CD14-positive monocyte (primary cell): ENCODE results near the gene FBLL1. TPM values are rescaled to one million over a fixed set of nuclear protein-coding genes. Genes with fewer than 3 reads are reported as not detected.

Source experiments
- DNase-seq, 3 donors: peaks; one replicate each; pipeline ENCODE4 v3.0.0-alpha.2; 2011 to 2022
- H2AFZ ChIP-seq: 2 replicates; pipeline ENCODE4 v1.6.0; 2012; ENCODE audit warnings: mild to moderate bottlenecking, low read depth, low read length, inconsistent platforms; ENCODE audit not compliant: insufficient read depth, poor library complexity, severe bottlenecking
- H3K27ac ChIP-seq, 2 donors: 1 replicate in 1 of 2; 2 replicates in 1 of 2; pipeline ENCODE4 v1.5.1; 2012 to 2013; ENCODE audit warnings: low read length in 2 of 2, control low read depth in 1 of 2, inconsistent platforms in 1 of 2, low read depth in 1 of 2, mild to moderate bottlenecking in 1 of 2
- H3K27me3 ChIP-seq, 2 donors: one replicate each; pipeline versions ENCODE4 v1.6.0 to v1.6.1; 2011 to 2013; ENCODE audit warnings: low read length in 2 of 2; ENCODE audit not compliant: control insufficient read depth in 2 of 2, insufficient read depth in 2 of 2
- H3K36me3 ChIP-seq, 2 donors: replicated peaks in 1 of 2; 1 replicate in 1 of 2; 2 replicates in 1 of 2; pipeline versions ENCODE4 v1.5.1 to v1.6.1; 2012 to 2013; ENCODE audit warnings: low read length in 2 of 2, control low read depth in 1 of 2, inconsistent platforms in 1 of 2, mild to moderate bottlenecking in 1 of 2; ENCODE audit not compliant: insufficient read depth in 2 of 2, control insufficient read depth in 1 of 2
- H3K4me1 ChIP-seq, 2 donors: 1 replicate in 1 of 2; 2 replicates in 1 of 2; pipeline versions ENCODE4 v1.5.1 to v1.6.1; 2012 to 2013; ENCODE audit warnings: low read length in 2 of 2, control low read depth in 1 of 2, inconsistent platforms in 1 of 2, mild to moderate bottlenecking in 1 of 2, moderate library complexity in 1 of 2; ENCODE audit not compliant: insufficient read depth in 2 of 2, control insufficient read depth in 1 of 2
- H3K4me2 ChIP-seq: replicated peaks from 2 replicates; pipeline ENCODE3; 2012; ENCODE audit warnings: low read length, moderate library complexity, mild to moderate bottlenecking; ENCODE audit not compliant: poor library complexity, severe bottlenecking; ENCODE audit errors: extremely low read depth
- H3K4me3 ChIP-seq, 3 experiments: fragments of 200-600 bp in 1 of 3; sonication (generic) in 1 of 3; replicated peaks in 1 of 3; 1 replicate in 2 of 3; 2 replicates in 1 of 3; pipeline ENCODE4 v1.5.1; 2011 to 2013; ENCODE audit warnings: low read length in 3 of 3, mild to moderate bottlenecking in 3 of 3, control low read depth in 2 of 3, low read depth in 2 of 3, inconsistent platforms in 1 of 3, moderate library complexity in 1 of 3
- H3K79me2 ChIP-seq: 2 replicates; pipeline ENCODE4 v1.6.0; 2012; ENCODE audit warnings: mild to moderate bottlenecking, control low read depth, inconsistent platforms, low read length, moderate library complexity; ENCODE audit not compliant: insufficient read depth
- H3K9ac ChIP-seq: 2 replicates; pipeline ENCODE4 v1.6.0; 2017; ENCODE audit warnings: low read length, mild to moderate bottlenecking; ENCODE audit not compliant: insufficient read depth, poor library complexity, severe bottlenecking
- H3K9me3 ChIP-seq, 2 donors: replicated peaks in 1 of 2; 1 replicate in 1 of 2; 2 replicates in 1 of 2; pipeline versions ENCODE4 v1.5.1 to v1.6.1; 2012 to 2013; ENCODE audit warnings: low read length in 2 of 2, control low read depth in 1 of 2; ENCODE audit not compliant: control insufficient read depth in 1 of 2, insufficient read depth in 1 of 2
- H4K20me1 ChIP-seq: 2 replicates; pipeline ENCODE4 v1.6.0; 2012; ENCODE audit warnings: mild to moderate bottlenecking, low read length, control low read depth, moderate library complexity; ENCODE audit not compliant: insufficient read depth
- H3K27ac Mint-ChIP-seq, 7 donors: one replicate each; pipeline ENCODE4 v1.8.0; 2020; ENCODE audit warnings: mild to moderate bottlenecking in 7 of 7, mixed read lengths in 7 of 7, moderate library complexity in 6 of 7, inconsistent platforms in 2 of 7
- H3K27me3 Mint-ChIP-seq, 3 donors: one replicate each; pipeline ENCODE4 v1.8.0; 2021 to 2022; ENCODE audit warnings: low read depth in 3 of 3, mild to moderate bottlenecking in 3 of 3, mixed read lengths in 3 of 3, moderate library complexity in 3 of 3, inconsistent platforms in 1 of 3
- H3K36me3 Mint-ChIP-seq, 2 donors: one replicate each; pipeline ENCODE4 v1.8.0; 2020; ENCODE audit warnings: mixed read lengths in 2 of 2, inconsistent platforms in 1 of 2, mild to moderate bottlenecking in 1 of 2
- H3K4me1 Mint-ChIP-seq: one replicate; pipeline ENCODE4 v1.8.0; 2020; ENCODE audit warnings: mild to moderate bottlenecking, mixed read lengths
- H3K4me3 Mint-ChIP-seq, 2 donors: one replicate each; pipeline ENCODE4 v1.8.0; 2020; ENCODE audit warnings: mild to moderate bottlenecking in 2 of 2, mixed read lengths in 2 of 2, moderate library complexity in 1 of 2
- H3K9me3 Mint-ChIP-seq, 7 donors: one replicate each; pipeline ENCODE4 v1.8.0; 2020 to 2022; ENCODE audit warnings: mixed read lengths in 7 of 7, mild to moderate bottlenecking in 6 of 7, moderate library complexity in 6 of 7, inconsistent platforms in 2 of 7
- WGBS: methylation state at CpG from one replicate; pipeline ENCODE4 v1.1.5; 2013; ENCODE audit warnings: missing lambda C conversion rate; ENCODE audit not compliant: insufficient coverage; 5-methylcytosine and 5-hydroxymethylcytosine counted together
- intact Hi-C, 2 donors: fragments of 100-400 bp; cut with micrococcal nuclease; formaldehyde crosslinking; loops; one replicate each; pipeline versions ENCODE4 v1.15.0 to v1.15.1; 2023
- polyA plus RNA-seq, 3 donors: library from polyadenylated mRNA; depleted of rRNA in 1 of 3; unstranded in 2 of 3; stranded (reverse) in 1 of 3; fragments of 300-500 nt in 2 of 3; fragments of >200 nt in 1 of 3; fragmentation: Illumina TruSeq in 2 of 3; gene quantifications; 1 replicate in 2 of 3; 2 replicates in 1 of 3; pipeline ENCODE4 v1.2.3, GENCODE V29; 2012 to 2021
- TF ChIP-seq, protein P1 (sequence below): fragments of 200-600 bp; IDR thresholded peaks from one replicate; pipeline ENCODE4 v1.8.0; 2022; ENCODE audit warnings: antibody characterized with exemption, mild to moderate bottlenecking

FBLL1 gene
- polyA plus RNA-seq, 3 donors, result 0.08 TPM; not detected in 2

DNA sequence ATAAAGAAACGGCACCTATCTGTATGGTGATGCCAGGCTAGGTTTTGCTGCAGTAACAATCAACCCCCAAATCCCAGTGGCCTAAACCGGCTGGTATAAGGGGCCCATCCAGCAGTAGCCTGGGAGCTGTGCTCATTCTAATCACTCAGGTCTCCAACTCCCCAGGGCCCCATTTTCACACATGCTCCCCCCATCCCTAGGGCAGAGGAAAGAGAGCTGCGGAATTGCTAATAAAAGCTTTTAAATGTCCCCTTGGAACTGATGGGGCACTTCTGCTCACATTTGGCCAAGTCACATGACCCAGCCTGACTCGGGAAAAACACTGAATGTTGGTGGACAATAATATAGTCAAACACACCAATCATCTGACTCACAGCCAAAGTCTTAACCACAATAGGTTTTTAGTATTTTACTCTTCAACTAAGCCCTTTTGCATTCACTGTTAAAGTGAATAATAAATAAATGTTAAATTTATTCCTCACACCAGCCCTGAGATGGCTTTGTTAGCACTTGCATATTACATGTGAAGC is 1.6 kb downstream of the FBLL1 start:
- H3K79me2 ChIP-seq, result no peaks in the 10 kb centered on the region
- H2AFZ ChIP-seq, result no peak overlapping the region
- intact Hi-C loops, result no loop called here
- no peak overlapping the region for H3K4me2 ChIP-seq
- H3K9me3 Mint-ChIP-seq, result peaks cover 7 to 20% (median 16%) of the 10 kb centered on the region in 7 donors
- DNase-seq, result no peak
- H3K9ac ChIP-seq, result no peak overlapping the region
- no peak overlapping the region for H3K27ac ChIP-seq
- peaks cover 11 to 19% of the 10 kb centered on the region in 2 donors for H3K9me3 ChIP-seq
- H3K27me3 ChIP-seq, result peaks cover 31 to 40% of the 10 kb centered on the region in 2 donors
- TF ChIP-seq, protein P1, sequence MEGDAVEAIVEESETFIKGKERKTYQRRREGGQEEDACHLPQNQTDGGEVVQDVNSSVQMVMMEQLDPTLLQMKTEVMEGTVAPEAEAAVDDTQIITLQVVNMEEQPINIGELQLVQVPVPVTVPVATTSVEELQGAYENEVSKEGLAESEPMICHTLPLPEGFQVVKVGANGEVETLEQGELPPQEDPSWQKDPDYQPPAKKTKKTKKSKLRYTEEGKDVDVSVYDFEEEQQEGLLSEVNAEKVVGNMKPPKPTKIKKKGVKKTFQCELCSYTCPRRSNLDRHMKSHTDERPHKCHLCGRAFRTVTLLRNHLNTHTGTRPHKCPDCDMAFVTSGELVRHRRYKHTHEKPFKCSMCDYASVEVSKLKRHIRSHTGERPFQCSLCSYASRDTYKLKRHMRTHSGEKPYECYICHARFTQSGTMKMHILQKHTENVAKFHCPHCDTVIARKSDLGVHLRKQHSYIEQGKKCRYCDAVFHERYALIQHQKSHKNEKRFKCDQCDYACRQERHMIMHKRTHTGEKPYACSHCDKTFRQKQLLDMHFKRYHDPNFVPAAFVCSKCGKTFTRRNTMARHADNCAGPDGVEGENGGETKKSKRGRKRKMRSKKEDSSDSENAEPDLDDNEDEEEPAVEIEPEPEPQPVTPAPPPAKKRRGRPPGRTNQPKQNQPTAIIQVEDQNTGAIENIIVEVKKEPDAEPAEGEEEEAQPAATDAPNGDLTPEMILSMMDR, result no peak
- no peak overlapping the region for H3K27ac Mint-ChIP-seq
- peak overlapping the region in 1 of 2 donors; percentile 84 for H3K4me3 Mint-ChIP-seq
- peaks cover 0 to 14% of the 10 kb centered on the region in 2 donors for H3K36me3 Mint-ChIP-seq
- 100% methylated on average over 1 of the region's 4 CpGs for WGBS
- H4K20me1 ChIP-seq, result no peaks in the 10 kb centered on the region
- H3K27me3 Mint-ChIP-seq, result peaks cover 40 to 53% (median 52%) of the 10 kb centered on the region in 3 donors
- no peak overlapping the region for H3K4me3 ChIP-seq
- peaks cover 0 to 6% of the 10 kb centered on the region in 2 donors for H3K36me3 ChIP-seq
- peaks cover 10% of the 10 kb centered on the region for H3K4me1 Mint-ChIP-seq
- H3K4me1 ChIP-seq, result no peaks in the 10 kb centered on the region

DNA sequence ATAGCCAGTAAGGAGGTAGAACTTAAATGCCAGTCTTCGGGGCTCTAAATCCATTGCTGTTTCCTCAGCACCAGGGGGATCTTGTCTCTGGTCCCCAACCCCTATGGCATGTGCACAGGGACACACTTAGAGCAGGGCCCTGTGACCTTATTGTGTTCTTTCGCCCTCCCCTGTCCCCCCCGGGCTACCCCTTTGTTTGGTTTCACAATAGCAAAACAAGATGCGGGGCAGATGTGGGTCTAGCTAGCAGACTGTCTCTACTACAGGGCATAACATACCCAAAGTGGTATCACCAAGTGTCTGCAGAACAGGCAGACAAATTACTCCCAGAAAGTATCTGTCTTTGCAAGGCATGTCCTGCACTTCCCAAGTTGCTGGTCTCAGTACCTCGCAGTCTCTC is 2.1 kb downstream of the FBLL1 start:
- Mint-ChIP-seq H3K4me1 (peaks cover 10% of the 10 kb centered on the region), H3K27ac (no peak overlapping the region), H3K9me3 (peaks cover 7 to 21% (median 16%) of the 10 kb centered on the region in 7 donors), H3K27me3 (peaks cover 40 to 53% (median 47%) of the 10 kb centered on the region in 3 donors), H3K4me3 (peak overlapping the region in 1 of 2 donors; percentile 30), H3K36me3 (peaks cover 0 to 14% of the 10 kb centered on the region in 2 donors)
- TF ChIP-seq, protein P1, result no peak
- H3K9ac ChIP-seq, result no peak overlapping the region
- H3K4me1 ChIP-seq, result no peaks in the 10 kb centered on the region
- intact Hi-C loops, result no loop called here
- 77% methylated on average over 3 of the region's 5 CpGs for whole genome bisulfite sequencing
- no peaks in the 10 kb centered on the region for H4K20me1 ChIP-seq
- H3K4me3 ChIP-seq, result no peak overlapping the region
- H3K9me3 ChIP-seq, result peaks cover 11 to 19% of the 10 kb centered on the region in 2 donors
- DNase-seq, result no peak
- H3K79me2 ChIP-seq, result no peaks in the 10 kb centered on the region
- no peak overlapping the region for H3K27ac ChIP-seq
- no peak overlapping the region for H2AFZ ChIP-seq
- H3K4me2 ChIP-seq, result no peak overlapping the region
- peaks cover 31 to 40% of the 10 kb centered on the region in 2 donors for H3K27me3 ChIP-seq
- peaks cover 0 to under 1% of the 10 kb centered on the region in 2 donors for H3K36me3 ChIP-seq
